Stimulated activated CD4-positive, alpha-beta T cell treated with anti-CD3 and anti-CD28 coated beads, TNF-alpha, amount 100 ng/mL, for 48 hours (primary cell): ENCODE measurements around the gene SLC25A15.
A peak's percentile ranks its signal among the peaks of the same experiment; 100 is the strongest.

ENCODE experiments used
- DNase-seq, 3 donors: peaks; one replicate each; pipeline ENCODE4 v3.0.0-alpha.2; 2020; ENCODE audit warnings: low read depth in 3 of 3

Gene SLC25A15

GRCh38 chr13:40789275-40790153, at the start of gene SLC25A15:
Gene SLC25A15 (plus strand): TSS chr13:40789611. CDS start chr13:40793227, 3,616 bp downstream.
- peak in 2 of 3 donors; percentile 53 to 73 for DNase-seq

GRCh38 chr13:40749327-40749726, 40.1 kb upstream of the SLC25A15 start:
- no peak for DNase-seq

- DNase-seq, result no peak
Measured at GRCh38 chr13:40755082-40755700, 34.2 kb upstream of the SLC25A15 start.

- DNase-seq, result no peak
Measured at GRCh38 chr13:40756042-40756441, 33.4 kb upstream of the SLC25A15 start.

GRCh38 chr13:40758811-40759210, 30.6 kb upstream of the SLC25A15 start:
- DNase-seq, result no peak

GRCh38 chr13:40762849-40763248, 26.6 kb upstream of the SLC25A15 start:
- DNase-seq, result no peak

- DNase-seq, result peak; percentile 27 to 49 (median 42)
Measured at GRCh38 chr13:40764587-40765403, 24.6 kb upstream of the SLC25A15 start.

GRCh38 chr13:40765602-40766001, 23.8 kb upstream of the SLC25A15 start:
- DNase-seq, result no peak

GRCh38 chr13:40769970-40770369, 19.4 kb upstream of the SLC25A15 start:
- no peak for DNase-seq

GRCh38 chr13:40770609-40770933, 18.8 kb upstream of the SLC25A15 start:
- DNase-seq, result no peak

GRCh38 chr13:40770934-40771618, 18.3 kb upstream of the SLC25A15 start, which contains the start of gene MRPS31:
Gene MRPS31 (minus strand): TSS chr13:40771190. CDS start chr13:40771136, 54 bp downstream.
- peak; percentile 92 to 94 (median 93) for DNase-seq

GRCh38 chr13:40772765-40773473, 16.5 kb upstream of the SLC25A15 start:
- DNase-seq, result no peak

- DNase-seq, result no peak
Measured at GRCh38 chr13:40774672-40775071, 14.7 kb upstream of the SLC25A15 start.

GRCh38 chr13:40776232-40776631, 13.2 kb upstream of the SLC25A15 start:
- DNase-seq, result no peak

GRCh38 chr13:40776681-40777165, 12.7 kb upstream of the SLC25A15 start:
- peak in 2 of 3 donors; percentile 60 to 66 for DNase-seq

- no peak for DNase-seq
Measured at GRCh38 chr13:40777166-40777808, 12.1 kb upstream of the SLC25A15 start.

- no peak for DNase-seq
Measured at GRCh38 chr13:40777809-40778175, 11.6 kb upstream of the SLC25A15 start.

GRCh38 chr13:40779049-40779448, 10.4 kb upstream of the SLC25A15 start:
- DNase-seq, result no peak

- DNase-seq, result no peak
Measured at GRCh38 chr13:40779796-40780285, 9.6 kb upstream of the SLC25A15 start.

- DNase-seq, result no peak
Measured at GRCh38 chr13:40780822-40781401, 8.5 kb upstream of the SLC25A15 start.
